Esophagus squamous epithelium (tissue), 5 donors: ENCODE data around the gene TSHB. TPM values are rescaled to one million over a fixed set of nuclear protein-coding genes. Genes with fewer than 3 reads are reported as not detected.

ENCODE experiments used
- DNase-seq: peaks from one replicate; lab custom pipeline; 2025; lab: John Stamatoyannopoulos, UW
- H3K27ac ChIP-seq, 4 donors: fragments of 200-600 bp; sonication (generic); one replicate each; pipeline ENCODE4 v1.5.1; 2016 to 2019; ENCODE audit warnings: mild to moderate bottlenecking in 1 of 4
- H3K27me3 ChIP-seq, 4 donors: fragments of 200-600 bp; sonication (generic); 1 replicate in 3 of 4; 2 replicates in 1 of 4; pipeline versions ENCODE4 v1.5.1 to v1.6.0; 2017 to 2021; ENCODE audit warnings: antibody characterized with exemption in 1 of 4
- H3K36me3 ChIP-seq, 3 donors: fragments of 200-600 bp; sonication (generic); one replicate each; pipeline ENCODE4 v1.5.1; 2016 to 2019
- H3K4me1 ChIP-seq, 3 donors: fragments of 200-600 bp; sonication (generic); one replicate each; pipeline ENCODE4 v1.5.1; 2017 to 2019
- H3K4me3 ChIP-seq, 4 donors: fragments of 200-600 bp; sonication (generic); 1 replicate in 3 of 4; 2 replicates in 1 of 4; pipeline ENCODE4 v1.5.1; 2016 to 2019; ENCODE audit warnings: mild to moderate bottlenecking in 2 of 4, moderate library complexity in 1 of 4
- H3K9me3 ChIP-seq, 3 donors: fragments of 200-600 bp; sonication (generic); one replicate each; pipeline ENCODE4 v1.5.1; 2016 to 2019
- POLR2A ChIP-seq, 4 donors: fragments of 450-650 bp; IDR thresholded peaks; one replicate each; pipeline ENCODE4 v1.6.1; 2017; ENCODE audit warnings: antibody characterized with exemption in 4 of 4, mild to moderate bottlenecking in 4 of 4, moderate library complexity in 3 of 4
- WGBS, 2 donors: methylation state at CpG; one replicate each; pipeline ENCODE4 v1.1.5; 2018; 5-methylcytosine and 5-hydroxymethylcytosine counted together
- intact Hi-C: fragments of 100-400 bp; cut with DNase I; formaldehyde crosslinking; loops from one replicate; pipeline ENCODE4 v1.15.0; 2022
- total RNA-seq, 4 donors: library from RNA; depleted of rRNA; stranded (reverse); fragments of >200 nt; gene quantifications; one replicate each; pipeline ENCODE4 v1.1.0, GENCODE V29; 2016
- TF ChIP-seq, protein P1 (sequence below), 6 experiments: fragments of 450-650 bp in 4 of 6; fragments of 200-600 bp in 2 of 6; sonication (generic) in 2 of 6; IDR thresholded peaks; one replicate each; pipeline ENCODE4 v1.5.1; 2016 to 2019; ENCODE audit warnings: antibody characterized with exemption in 6 of 6, mild to moderate bottlenecking in 4 of 6, moderate library complexity in 4 of 6
- donor health status: DM: yes; HTN: yes; CAD: no.

The TSHB gene
- total RNA-seq, 4 donors from 2014 or later = not detected

DNA sequence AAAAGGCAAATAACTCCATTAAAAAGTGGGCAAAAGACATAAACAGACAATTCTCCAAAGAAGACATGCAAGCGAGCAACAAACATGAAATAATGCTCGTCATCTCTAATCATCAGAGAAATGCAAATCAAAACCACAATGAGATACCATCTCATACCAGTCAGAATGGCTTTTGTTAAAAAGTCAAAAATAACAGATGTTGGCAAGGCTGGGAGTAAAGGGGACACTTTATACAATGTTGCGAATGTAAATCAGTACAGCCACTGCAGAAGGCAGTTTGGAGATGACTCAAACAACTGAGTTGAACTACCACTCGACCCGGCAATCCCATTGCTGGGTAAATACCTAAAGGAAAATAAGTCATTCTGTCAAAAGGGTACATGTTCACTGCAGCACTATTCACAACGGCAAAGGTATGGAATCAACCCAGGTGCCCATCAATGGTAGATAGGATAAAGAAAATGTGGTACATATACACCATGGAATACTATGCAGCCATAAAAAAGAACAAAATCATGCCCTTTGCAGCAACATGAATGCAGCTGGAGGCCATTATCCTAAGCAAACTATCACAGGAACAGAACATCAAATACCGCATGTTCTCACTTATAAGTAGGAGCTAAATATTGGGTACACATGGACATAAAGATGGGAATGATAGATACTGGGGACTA lies 33.7 kb downstream of the TSHB start:
- intact Hi-C loops = no loop called here
- peak overlapping the region in 3 of 4 donors; percentile 30 to 49 (median 39) for H3K27ac ChIP-seq
- H3K4me1 ChIP-seq = peaks cover 6 to 36% (median 14%) of the 10 kb centered on the region in 3 donors
- WGBS, 2 donors = 67 to 70% methylated on average over 7 of the region's 7 CpGs
- H3K4me3 ChIP-seq = no peak overlapping the region
- no peaks in the 10 kb centered on the region for H3K9me3 ChIP-seq
- TF ChIP-seq POLR2A (IDR thresholded peaks at IDR 0.05) = no peak
- TF ChIP-seq, protein P1, sequence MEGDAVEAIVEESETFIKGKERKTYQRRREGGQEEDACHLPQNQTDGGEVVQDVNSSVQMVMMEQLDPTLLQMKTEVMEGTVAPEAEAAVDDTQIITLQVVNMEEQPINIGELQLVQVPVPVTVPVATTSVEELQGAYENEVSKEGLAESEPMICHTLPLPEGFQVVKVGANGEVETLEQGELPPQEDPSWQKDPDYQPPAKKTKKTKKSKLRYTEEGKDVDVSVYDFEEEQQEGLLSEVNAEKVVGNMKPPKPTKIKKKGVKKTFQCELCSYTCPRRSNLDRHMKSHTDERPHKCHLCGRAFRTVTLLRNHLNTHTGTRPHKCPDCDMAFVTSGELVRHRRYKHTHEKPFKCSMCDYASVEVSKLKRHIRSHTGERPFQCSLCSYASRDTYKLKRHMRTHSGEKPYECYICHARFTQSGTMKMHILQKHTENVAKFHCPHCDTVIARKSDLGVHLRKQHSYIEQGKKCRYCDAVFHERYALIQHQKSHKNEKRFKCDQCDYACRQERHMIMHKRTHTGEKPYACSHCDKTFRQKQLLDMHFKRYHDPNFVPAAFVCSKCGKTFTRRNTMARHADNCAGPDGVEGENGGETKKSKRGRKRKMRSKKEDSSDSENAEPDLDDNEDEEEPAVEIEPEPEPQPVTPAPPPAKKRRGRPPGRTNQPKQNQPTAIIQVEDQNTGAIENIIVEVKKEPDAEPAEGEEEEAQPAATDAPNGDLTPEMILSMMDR (IDR thresholded peaks at IDR 0.05) = no peak
- no peaks in the 10 kb centered on the region for H3K36me3 ChIP-seq
- no peaks in the 10 kb centered on the region for H3K27me3 ChIP-seq
- no peak for DNase-seq

DNA sequence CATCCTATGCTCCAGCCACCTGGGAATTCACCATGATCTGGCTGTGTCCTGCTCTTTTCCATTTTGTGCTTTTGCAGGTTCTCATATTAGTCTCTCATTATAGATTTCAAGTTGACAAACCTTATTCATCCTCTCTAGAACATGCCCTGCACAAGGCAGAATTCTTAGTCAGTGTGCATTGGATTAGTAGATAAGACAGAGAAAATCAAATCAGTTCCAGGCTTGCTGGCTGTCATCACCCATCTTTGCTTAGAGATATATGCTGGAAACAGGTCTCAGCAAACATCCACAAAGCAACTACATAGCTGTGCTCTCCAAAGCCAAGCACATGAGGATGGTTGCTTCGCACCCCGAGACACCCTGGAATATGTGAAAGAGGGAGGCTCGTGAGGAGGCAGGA lies 34.8 kb downstream of the TSHB start:
- H3K27ac ChIP-seq = no peak overlapping the region
- WGBS, 2 donors = 95 to 97% methylated on average over 3 of the region's 3 CpGs
- no peak overlapping the region for H3K4me3 ChIP-seq
- TF ChIP-seq, protein P1 (IDR thresholded peaks at IDR 0.05) = no peak
- TF ChIP-seq POLR2A (IDR thresholded peaks at IDR 0.05) = no peak
- no peaks in the 10 kb centered on the region for H3K27me3 ChIP-seq
- H3K9me3 ChIP-seq = no peaks in the 10 kb centered on the region
- H3K36me3 ChIP-seq = no peaks in the 10 kb centered on the region
- intact Hi-C loops = no loop called here
- DNase-seq = no peak
- H3K4me1 ChIP-seq = peaks cover 6 to 47% (median 19%) of the 10 kb centered on the region in 3 donors

DNA sequence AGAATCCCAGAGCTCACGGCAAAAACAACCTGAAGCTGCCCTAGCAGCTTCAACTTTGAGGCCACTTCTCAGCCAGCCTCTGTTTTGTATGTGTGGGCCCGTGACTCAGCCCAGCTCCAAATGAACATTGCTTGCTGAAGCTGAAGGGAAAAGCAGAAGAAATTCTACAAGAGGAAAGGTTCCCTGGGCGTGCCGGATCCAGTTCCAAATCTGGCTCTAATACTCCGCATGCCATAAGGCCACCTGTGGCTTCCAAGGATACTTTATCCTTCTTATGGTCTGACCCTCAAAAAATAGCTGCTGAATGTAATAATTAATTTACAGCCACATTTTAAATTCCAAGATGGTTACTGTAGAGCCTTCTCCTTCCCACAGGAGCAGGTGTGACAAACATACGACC lies 35.4 kb downstream of the TSHB start:
- no peak overlapping the region for H3K27ac ChIP-seq
- H3K9me3 ChIP-seq = no peaks in the 10 kb centered on the region
- intact Hi-C loops = no loop called here
- H3K4me1 ChIP-seq = peaks cover 6 to 51% (median 19%) of the 10 kb centered on the region in 3 donors
- H3K27me3 ChIP-seq = no peaks in the 10 kb centered on the region
- DNase-seq = no peak
- H3K4me3 ChIP-seq = no peak overlapping the region
- 89 to 92% methylated on average over 5 to 6 of the region's 6 CpGs for WGBS, 2 donors
- TF ChIP-seq POLR2A (IDR thresholded peaks at IDR 0.05) = no peak
- TF ChIP-seq, protein P1 (IDR thresholded peaks at IDR 0.05) = no peak
- H3K36me3 ChIP-seq = no peaks in the 10 kb centered on the region

DNA sequence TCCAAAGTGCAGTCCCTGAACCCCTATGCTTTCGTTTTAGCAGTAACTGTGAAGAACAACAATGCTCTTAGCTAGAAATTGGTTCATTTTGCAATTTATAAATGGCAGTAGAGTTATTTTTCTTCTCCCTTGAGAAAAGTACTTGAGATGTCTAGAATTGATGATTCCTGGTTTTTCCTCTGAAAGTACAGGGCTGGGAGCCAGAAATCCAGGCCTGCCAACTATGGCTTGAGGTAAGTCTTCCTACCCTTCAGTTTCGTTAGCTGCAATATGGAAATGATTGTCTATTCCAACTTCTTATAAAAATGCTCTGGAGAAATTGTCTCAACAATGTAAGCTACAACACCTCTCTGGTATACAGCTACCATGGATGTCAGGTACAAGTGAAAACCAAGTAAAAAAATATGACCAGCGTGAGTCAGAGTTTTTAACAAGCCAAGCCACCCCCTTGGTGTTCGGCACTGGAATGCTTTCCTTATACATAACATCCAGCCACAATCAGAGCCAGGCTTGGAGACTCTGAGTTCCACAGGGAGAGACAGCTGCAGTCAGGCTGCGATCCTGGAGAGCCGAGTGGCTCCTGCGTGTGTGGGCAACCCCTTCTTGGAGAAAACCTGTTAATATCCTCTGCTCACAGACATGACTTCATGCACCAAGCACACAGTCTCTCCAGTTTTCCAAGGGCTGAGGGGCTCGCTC lies 37.7 kb downstream of the TSHB start:
- peak overlapping the region in 3 of 4 donors; percentile 55 to 66 (median 65) for H3K27ac ChIP-seq
- DNase-seq = no peak
- H3K27me3 ChIP-seq = no peaks in the 10 kb centered on the region
- no peaks in the 10 kb centered on the region for H3K9me3 ChIP-seq
- intact Hi-C loops = no loop called here
- no peaks in the 10 kb centered on the region for H3K36me3 ChIP-seq
- H3K4me1 ChIP-seq = peaks cover 6 to 44% (median 14%) of the 10 kb centered on the region in 3 donors
- no peak for TF ChIP-seq POLR2A (IDR thresholded peaks at IDR 0.05)
- TF ChIP-seq, protein P1 (IDR thresholded peaks at IDR 0.05) = no peak
- 61 to 83% methylated on average over 7 to 8 of the region's 8 CpGs for WGBS, 2 donors
- H3K4me3 ChIP-seq = no peak overlapping the region
